HG03196 (cell line): ENCODE data around the gene WNT8B.
A peak's percentile ranks its signal among the peaks of the same experiment; 100 is the strongest.

Source experiments
- ATAC-seq: cut with Tn5 transposase; IDR thresholded peaks from one replicate; pipeline ENCODE4 v1.9.1; 2021; ENCODE audit not compliant: unreplicated experiment

WNT8B gene

DNA sequence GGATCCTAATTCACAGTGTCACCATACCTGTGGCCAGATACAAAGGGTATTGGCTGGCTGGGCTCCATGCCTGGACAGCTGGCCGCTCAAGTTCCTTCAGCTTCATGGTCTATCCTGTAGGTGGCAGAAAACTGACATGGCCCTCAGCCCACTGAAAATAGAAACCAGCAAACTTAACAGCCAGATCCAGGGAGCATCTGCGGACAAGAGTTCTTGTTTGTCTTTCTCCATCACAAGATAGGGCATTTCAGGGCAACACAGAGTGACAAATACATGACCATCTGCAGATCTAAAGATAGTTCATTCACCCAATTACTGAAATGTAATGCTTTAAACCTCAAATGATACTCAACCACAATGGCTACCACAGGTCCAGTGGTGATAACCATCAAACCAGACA is 54.0 kb downstream of the WNT8B start:
- ATAC-seq, result no peak

DNA sequence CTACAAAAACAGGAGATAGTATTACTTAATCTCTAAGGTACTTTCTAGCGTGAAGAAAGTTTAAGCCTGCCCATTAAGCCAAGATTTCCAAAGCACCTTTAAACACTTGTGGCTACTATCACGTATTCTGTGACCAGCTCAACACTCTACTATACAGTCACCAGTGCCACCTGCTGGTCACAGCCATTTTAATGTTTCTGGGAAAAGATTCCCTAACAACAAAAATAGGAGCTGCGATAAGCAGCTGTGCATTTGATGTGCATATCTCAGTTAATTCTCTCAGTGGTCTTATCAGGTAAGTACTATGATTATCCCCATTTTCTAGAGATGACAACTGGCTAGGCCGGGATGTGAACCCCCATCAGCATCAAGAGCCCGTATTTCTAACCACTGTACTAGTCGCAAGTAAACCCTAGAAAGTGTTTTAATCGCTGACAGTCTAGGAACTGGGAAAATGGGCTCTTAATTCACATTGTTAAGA is 56.0 kb downstream of the WNT8B start:
- no peak for ATAC-seq

DNA sequence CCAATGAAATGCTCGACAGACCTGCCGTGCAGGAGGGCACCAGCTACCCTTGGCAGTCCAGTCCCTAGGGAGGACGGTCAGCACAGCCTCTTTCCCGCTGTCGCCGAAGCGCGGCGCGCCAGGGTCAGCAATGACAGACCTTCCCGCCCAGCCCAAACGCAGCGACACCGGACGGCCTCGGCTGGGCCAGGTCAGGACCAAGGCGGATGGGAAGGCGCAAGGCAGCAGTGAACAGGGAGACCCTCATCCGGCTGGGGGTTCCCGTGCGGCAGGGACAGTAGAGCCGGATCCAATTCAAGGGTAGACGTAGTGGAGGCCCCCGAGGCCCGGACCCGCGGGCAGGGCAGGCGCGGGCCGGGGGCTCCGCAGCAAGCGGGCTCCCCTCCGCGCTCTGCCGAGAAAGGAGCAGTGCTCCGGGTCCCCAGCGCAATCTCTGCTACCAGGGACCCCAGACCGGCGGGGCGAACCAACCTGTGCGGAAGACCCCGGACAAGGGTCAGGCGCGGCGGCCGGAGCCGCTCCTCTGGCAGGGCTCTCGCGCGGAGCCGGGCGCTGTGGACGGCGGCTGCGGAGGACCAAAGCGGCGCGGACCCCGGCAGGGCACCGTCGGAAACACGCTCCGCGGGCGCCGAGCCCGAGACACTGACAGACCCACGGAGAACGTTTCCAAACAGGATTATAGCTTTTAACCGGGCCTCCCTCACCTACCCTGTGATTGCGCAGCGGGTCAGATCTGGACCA is 56.7 kb downstream of the WNT8B start, which contains the start of gene SEC31B:
SEC31B (minus strand) TSS at position 551 of the 741 bp plus-strand sequence. CDS start 2,909 bp downstream, outside the sequence.
- ATAC-seq, result no peak

DNA sequence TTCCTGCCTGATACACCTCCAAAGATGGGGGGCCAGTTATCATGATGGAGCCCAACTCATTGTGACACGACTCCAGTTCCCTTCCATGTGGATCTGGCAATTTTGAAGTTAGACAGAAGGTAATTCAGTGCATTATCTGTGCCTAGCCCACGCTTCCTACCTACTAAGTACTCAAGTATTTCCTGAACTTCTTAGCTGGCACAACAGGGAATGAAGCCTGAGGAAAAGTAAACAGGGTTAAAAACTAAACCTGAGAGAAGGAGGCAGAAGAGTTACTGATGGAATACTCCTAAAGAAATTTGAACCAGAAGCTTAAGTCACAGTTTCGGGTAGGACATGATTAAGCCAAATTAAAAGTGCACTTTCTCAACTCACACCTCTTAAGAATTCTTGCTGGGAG is 58.0 kb downstream of the WNT8B start:
- no peak for ATAC-seq

DNA sequence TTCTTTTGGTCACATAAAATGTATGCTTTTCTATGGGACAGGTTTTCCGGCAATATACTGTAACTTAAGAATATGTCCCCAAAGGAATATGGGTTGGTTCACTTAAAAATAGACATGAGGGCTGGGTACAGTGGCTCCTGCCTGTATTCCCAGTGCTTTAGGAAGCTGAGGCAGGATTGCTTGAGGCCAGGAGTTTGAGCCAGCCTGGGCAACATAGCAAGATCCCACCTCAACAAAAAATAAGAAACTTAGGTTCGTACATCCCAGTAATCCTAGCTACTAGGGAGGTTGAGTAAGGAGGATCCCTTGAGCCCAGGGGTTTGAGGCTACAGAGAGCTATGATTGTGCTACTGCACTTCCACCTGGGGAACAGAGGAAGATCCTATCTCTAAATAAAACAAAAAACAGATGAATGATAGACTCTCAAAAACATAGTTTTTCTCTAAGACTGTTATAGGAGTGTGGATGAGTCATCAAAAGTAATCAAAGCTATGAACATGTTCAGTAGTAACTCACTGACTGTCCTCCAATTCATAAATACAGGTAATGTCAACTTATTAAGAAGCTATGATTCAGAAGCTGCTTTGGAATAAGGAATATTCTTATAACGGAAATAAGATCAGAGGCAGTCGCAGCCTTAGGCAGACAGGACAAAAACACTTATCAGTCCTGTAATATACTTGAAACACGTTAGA is 59.4 kb downstream of the WNT8B start:
- ATAC-seq, result no peak

DNA sequence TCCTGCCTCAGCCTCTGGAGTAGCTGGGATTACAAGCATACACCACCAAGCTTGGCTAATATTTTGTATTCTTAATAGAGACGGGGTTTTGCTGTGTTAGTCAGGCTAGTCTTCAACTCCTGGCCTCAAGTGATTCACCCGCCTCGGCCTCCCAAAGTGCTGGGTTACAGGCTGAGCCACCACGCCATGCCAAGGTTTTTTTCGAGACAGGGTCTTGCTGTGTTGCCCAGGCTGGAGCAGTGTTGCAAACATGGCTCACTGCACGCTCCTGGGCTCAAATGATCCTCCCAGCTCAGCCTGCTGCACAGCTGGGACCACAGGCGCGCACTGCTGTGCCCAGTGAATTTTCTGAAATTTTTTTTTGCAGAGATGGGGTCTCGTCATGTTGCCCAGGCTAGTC is 60.1 kb downstream of the WNT8B start:
- no peak for ATAC-seq

DNA sequence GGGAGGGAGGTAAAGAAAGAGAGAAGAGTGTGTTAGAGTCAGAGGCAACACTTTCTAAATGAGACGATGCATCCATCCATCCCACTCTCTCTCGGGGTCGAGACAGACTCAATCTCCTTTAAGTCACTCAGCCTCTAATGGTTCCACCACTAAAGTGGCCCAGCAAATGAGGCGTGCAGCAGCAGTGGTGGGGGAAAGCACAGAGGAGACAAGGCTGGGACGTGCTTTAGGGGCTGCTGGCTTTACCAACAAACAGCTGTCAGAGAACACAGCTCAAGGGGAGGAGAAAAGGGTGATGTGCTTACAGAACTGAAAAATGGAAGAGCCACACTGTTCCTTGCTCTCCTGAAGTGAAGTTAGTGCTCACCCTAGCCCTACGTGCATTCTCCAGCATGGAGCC is 61.4 kb downstream of the WNT8B start:
- ATAC-seq, result no peak

DNA sequence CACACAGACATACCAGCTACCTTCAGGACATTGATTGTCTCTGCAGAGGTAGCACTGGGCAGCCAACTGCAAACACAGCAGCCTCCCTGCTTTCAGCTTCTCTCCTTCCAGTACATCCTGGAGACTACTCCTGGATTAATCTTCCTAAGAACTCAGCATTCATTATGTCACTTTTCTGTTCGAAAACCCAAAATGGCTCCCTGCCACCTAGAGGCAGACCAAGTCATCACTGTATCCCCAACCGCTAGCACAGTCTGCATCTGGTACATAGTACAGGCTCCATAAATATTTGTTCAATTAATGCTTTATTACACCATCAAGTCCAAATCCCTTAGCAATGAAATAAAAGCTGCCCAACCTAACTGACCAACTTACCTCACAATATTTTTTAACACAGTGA is 61.8 kb downstream of the WNT8B start:
- no peak for ATAC-seq

DNA sequence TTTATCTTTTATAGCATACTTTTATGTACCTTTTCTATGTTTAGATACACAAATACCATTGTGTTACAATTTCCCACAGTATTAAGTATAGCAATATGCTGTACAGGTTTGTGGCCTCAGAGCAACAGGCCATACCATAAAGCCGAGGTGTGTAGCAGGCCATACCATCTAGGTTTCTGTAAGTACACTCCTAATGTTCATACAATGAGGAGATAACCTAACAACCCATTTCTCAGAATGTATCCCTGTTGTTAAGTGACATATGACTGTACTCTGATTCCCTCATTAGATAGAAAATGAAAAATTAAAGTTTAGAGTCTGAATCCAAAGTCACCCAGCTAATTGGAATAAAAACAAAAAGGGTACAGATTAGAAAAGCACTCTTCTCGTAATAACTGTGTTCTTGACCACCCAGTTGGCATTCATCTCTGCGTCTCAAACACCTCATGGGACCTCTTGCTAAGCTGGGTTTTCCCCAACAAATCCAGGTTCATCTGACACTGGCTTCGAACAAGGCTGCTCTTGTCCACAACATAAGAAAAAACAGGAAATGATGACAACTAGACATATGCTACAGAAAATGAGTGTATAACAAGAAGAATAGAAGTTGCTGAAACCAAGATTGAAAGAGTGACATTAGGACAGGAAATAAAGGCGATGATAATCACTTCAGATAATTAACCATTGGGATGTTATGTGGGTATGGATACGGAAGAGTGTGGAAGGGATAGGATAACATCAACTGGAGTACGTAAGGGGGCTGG is 65.5 kb downstream of the WNT8B start:
- no peak for ATAC-seq

DNA sequence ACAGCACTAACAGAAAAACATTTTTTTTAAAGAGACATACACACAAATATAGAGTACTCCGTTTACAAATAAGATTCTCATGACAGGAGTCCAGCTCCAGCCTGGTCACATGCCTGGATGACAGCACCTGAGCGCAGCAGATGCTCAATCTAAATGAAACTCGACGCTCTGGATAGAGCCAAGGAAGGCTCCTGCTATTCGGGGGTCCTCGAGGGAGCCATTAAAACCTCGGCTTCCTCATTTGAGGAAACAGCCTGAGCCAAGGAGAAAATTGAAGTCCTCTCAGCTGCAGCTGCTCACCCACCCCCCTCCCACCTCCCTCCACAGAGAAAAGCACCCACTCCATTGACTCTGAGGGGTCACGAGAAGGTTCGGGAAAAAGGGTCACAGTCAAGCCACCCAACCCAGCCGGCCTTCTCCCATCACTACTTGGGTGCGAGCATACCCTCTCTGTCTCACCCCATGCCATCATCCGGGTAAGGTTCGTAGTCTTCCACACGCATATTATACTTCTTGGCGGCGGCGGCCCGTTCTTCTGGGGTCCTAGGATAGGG is 66.2 kb downstream of the WNT8B start:
- ATAC-seq, result peak; percentile 8

DNA sequence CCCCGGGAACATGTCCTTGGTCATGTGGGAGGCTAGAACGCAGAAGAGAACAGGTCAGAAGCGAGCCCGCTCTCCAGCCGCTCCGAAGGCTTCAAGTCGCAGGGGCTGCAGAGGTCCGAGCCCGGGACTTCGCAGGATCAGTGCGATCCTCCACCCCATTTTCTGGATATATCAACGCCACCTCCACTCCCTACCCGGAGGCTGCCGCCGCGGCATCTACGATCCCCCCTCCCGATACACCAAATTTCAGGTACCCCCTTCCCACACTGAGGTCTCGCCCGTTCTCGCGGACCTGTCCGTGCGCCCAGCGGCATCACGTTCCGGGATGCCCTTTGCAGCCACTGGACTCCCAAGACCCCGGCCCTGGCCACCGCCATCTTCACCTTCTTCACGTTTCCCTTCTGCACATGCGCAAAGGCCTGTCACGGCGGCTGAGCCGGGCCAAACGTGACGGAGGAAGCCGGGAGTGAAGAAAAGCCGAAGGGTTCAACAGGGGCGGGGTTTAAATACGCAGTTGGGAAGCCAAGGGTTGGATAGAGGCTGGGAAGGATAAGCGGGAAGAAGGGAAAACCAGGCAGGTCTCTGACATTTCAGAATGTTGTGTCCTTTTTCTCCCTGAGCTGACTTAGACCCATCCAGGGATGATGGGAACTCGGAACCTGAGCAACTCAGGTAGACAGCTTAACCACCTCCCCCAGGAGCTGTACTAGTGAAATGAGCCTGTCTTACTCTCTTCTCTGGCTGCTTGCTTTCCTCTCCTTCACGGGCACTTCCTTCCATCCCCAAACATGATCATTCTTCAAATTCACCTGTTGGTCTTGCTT is 66.9 kb downstream of the WNT8B start, which contains the start of gene NDUFB8:
NDUFB8 (minus strand) TSS at position 397 of the 824 bp plus-strand sequence; CDS start at position 377, 20 bp downstream.
- peak; percentile 57 for ATAC-seq

DNA sequence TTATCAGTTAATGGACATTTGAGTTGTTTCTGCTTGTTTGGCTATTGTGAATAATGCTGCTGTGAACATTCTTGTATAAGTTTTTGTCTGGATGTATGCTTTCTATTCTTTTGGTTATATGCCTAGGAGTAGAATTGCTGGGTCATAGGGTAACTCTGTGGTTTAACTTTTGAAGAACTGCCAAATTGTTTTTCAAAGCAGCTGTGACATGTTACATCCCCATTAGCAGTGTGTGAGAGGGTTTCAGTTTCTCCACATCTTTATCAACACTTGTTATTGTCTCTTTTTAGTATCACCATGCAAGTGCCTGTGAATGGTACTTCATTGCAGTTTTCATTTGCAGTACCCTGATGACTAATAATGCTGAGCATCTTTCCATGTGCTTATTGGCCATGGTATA is 69.0 kb downstream of the WNT8B start:
- no peak for ATAC-seq
